ENCODE results near the gene KCTD19.

KCTD19 gene

DNA sequence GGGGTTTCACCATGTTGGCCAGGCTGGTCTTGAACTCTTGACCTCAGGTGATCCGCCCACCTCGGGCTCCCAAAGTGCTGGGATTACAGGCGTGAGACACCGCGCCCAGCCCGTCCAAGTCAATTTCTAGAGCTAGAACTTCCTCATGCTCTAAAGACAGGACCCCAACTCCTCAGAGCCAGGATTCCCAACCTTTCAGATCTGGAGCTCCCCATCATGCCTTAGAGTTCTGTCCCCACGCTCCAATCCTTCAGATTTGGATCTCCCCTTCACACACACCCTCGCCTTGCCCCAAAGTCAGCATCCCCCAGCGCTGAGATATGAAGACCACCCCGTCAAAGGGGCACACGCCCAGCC lies 448 bp downstream of the KCTD19 start:
- DNase-seq (ENCODE audit: low spot score): no peak

DNA sequence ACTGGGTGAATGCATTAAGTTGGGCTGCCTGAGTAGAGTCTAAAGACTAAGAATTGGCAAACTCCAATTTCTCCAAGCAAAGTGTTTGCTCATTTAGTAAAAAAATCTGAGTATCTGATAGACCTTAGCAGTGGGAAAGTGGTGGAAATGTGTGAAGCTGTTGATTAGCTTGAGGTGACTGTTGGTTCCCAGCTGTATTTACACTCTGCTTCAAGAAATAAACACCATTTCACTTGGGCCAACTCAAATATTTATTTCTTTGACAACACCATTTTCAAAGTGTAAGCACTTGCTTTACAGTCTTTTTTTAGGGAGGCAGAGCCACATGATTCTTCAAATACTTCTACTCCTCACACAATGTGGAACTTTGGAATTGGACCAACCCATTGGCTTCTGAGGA lies 8.7 kb downstream of the KCTD19 start:
- no peak for DNase-seq (ENCODE audit: low spot score)

DNA sequence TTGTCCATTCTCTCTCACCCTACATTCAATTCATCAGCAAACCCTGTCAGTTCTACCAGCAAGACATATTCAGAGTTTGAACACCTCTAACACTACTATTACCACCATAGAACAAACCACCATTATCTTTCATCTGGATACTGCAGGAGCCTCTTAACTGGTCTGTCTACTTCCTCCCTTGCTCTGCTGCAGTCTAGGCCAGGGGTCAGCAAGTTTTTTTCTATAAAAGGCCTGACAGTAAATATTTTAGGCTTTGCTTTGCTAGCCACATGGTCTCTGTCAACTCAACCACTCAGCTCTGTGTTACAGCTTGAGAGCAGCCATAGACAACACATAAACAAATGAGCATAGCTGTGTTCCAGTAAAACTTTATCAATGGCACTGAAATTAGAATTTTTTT lies 13.8 kb downstream of the KCTD19 start:
- DNase-seq (ENCODE audit: low spot score): no peak

DNA sequence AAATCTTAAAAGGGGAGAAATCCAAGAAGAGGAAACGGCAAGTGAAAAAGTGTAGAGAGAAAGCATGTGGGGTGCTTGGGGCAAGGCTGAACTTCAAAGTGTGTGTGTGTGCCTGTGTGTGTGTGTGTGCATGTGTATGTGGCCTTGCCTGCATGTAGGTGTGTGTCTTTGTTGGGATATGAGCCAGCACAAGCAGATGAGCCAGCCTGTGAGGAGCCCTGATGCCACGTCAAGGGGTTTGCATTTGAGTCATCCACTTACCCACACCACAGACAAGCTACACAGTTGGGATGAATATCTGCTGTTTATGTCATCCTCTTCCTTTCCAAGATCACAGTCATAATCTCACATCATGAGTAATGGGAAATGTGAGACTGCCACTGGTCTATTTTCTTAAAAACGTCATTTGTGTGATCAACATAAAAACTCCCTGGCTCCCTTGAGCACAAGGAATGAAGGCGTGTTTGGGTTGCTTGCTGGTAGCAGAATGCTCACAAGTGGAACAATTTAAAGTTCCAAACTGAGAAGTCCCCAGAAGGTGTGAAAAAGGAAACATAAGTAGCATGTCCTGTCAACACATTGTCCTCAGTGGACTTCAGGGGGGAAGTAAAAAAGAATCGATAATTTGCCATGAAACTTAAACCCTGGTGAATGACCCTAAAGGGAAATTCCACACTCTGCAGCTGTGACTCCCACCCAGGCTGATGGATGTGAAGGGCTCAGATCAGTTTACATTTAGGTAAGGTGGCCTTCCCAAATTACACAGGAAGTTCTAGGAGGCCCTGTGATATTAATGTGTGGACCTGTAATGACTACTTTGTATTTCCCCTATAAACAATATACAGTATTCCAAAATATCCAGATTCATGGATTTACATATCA lies 14.7 kb downstream of the KCTD19 start:
- DNase-seq (ENCODE audit: low spot score): no peak

DNA sequence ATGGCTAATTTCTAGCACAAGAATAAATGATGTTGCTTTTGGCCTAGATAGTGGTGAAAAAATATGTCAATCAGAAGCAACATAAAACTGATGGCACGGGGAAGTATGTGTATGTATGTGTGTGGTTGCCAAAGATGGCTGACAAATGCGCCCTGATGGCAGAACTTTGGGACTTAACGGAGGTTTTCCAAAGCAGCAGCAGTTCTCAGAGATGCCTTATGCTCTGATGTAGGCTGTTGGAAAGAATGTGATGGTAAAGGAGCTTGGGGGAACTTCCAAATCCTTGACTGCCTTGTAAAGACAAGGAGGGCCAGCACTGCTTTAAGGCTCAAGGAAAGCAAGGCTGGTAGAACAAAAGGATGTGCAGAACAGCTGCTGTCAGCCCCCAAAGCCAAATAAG lies 16.0 kb downstream of the KCTD19 start:
- no peak for DNase-seq (ENCODE audit: low spot score)

DNA sequence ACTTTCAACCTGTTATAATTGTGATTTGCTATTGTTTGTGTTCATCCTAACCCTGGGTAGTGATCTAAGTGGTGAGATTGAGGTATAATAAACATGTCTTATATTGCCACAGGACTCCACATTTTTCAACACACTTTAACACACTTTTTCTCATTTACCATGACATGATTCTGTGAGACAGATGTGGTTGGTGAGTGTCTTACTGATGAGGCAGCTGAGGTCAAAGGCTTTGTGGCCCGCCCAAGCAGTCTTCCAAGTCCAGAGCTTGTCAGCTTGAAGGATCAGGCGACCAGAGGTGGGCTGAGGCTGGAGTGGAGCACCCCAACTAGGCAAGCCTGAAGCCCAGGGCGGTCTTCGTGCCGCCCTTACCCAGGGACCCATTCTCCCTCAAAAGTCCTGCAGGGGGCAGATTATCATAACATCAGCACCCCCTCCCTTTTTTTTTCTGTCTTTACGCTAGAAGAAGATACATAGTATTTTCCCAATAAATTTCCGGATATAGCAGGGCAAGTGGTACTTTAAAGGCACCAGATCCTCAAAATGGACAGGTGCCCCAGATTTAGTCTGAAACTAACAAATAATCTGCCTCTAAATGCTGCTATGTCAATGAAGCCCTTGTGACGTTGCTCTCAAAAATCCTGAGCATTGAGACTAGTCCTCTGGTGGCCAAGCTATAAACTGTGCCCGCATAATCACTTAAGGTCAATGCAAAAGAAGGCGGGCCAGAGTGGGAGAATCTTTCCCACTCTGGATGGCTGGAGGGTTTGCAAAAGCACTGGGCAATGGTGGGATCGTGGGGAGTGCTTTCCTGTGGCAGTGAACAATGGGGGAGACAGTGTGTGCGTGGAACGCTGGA lies 21.1 kb downstream of the KCTD19 start:
- DNase-seq (ENCODE audit: low spot score): no peak

DNA sequence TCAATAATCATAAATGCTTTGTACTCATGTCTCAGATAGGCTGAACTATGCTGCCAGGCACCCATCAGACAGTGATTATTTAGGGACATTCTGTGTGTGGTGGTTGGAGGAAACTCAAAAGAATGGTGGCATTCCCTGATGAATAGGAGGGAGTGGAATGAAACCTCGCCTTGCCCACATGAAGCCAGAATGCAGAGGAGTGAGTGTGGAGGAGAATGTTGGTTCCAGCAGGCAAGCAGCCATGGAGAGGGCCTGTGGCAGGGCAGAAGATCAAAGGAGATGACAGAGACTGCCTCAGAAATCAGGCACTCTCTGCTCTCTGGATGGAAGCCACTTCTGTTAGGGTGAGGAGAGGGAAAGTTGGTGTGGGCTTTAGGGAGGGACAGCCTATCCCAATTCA lies 22.5 kb downstream of the KCTD19 start:
- no peak for DNase-seq (ENCODE audit: low spot score)

DNA sequence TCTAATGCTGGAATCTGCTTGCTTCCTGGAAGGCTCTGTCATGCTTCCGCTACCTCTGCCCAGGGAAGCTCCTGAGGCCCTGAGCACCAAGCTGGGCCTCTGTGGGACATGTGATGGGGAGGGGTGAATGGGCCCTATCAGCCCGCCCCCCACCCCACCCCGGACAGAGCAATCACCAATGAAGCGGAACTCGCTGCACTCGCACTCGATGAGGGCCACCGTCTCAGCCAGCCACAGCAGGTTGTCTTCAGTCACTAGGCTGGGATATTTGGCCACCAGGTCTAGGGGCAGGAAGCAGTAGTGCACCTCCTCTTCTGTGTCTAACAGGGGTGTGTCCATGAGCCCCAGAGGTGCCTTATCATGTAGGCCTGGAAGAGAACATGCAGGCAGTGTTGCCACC lies 23.6 kb downstream of the KCTD19 start:
- DNase-seq (ENCODE audit: low spot score): no peak

DNA sequence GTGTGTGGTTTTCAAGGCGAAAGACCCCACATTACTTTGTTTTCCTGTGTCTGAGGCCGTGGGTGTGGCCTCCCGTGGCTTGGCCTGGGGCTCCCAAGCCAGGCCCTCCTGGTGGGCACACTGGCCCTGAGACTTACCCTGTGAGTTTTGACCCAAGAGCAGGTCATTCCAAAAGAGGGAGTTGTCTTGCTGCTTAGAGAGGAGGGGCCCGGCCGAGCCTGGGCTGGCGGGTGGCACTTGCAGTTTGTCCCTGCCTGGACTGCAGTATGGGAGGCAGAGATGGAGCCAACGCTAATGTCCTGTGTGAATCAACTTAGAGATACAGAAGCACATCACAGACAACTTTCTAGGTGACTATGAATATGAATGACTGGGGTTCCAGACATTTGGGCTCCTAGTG lies 24.5 kb downstream of the KCTD19 start:
- no peak for DNase-seq (ENCODE audit: low spot score)

DNA sequence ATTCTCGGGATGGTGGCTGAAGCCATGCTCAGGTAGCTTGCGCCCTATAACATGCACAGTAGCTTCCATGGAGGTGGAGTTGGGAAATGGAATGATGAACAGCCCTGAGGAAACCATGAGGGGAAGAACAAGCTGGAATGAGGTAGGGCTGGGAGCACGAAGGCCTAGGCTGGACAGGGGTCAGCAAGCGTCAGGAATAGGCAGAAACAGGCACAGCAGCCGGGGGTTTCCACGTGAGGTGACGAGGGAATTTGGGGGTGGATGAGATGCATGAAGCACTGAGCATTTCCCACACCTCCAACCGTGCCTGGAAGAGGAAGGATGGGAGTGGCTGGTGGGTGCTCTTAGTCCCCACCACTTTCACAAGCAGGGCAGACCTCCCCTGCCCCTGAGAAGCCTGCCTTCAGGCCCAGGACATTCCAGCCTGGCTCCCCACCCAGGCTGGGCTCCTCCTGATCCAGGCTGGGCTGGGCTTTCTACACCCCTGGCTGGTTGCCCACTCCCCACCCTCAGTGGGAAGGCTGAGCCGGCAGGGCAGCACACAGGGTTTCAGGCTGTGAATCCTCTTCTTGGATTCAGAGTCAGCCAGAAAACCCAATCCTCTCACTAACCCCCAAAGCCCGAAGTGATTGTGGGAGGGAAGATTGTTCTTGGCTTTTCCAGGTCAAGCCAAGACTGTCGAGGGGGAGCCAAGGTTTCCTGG lies 25.3 kb downstream of the KCTD19 start:
- DNase-seq (ENCODE audit: low spot score): no peak

DNA sequence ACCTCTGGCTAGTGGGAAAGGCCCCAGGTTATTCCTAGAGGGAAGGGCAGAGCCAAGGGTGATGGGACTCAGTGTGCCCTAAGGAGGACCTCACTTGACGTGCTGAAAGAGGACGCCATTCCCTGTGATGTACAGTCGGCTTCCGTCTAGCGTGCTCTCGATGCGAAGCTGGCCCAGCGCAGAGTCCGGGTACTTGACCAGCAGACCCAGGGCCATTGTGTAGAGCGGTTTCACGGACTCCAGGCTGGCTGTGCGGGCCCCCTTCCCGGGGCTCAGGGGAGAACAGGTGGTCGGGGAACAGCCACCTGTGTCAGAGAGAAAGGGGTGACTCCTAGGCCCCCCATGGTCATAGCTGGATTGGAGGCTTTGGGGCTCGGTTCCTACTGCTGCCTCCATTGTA lies 27.3 kb downstream of the KCTD19 start:
- no peak for DNase-seq (ENCODE audit: low spot score)

DNA sequence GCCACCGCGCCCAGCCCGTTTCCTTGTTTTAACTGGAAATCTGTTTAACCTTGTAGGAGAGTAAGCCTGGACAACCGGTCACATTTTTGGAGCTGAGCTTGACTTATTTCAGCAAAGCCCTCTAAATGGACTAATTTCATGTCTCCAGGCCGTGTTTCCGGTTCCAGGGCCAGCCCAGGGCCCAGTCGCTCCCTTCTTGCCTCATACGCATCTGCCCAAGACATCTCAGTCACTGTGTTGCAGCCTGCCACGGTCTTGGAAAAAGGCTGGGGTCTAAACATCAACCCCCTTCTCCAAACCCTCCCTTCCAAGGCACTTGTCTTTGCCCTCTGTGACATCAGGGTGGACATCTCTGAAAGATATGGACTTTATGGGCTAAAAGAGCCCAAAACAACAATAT lies 28.3 kb downstream of the KCTD19 start:
- DNase-seq (ENCODE audit: low spot score): no peak

DNA sequence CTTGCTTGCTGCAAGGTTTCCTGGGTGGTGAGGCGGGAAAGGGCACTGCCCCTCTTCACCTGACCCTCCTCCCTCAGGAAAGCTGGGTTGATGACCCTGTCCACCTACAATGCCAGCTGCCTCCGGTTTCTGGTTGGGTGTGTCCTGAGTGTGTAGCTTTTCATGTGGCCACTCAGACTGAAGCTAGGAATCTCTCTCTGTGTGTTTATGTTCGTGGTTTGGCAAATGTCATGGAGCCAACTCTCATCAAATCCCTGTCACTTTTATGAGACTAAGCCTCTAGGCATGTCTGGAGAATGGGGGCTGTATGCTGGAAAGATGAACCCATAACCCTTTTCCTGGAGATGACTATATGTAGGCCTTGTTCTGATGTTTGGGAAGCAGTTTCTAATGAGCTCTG lies 30.1 kb downstream of the KCTD19 start:
- DNase-seq (ENCODE audit: low spot score): no peak

DNA sequence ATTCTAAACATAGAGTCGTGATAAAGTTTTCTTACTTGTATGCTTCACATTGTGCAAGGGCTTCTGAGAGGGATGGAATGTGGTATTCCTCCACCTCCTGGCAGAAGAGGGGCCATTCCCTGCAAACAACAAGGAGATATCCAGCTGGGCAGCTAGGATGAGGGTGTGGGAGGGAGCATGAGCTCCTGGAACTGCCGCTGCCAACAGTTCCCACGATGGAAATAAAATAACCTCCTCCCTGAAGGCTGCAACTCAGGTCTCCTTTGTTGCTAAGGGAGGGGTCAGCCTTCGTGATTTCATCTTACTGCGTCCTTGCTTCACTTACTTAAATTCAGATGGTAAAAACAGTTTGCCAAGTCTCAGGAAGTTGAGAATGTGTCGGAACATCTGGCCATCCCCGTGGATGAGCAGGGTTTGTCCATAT lies 31.6 kb downstream of the KCTD19 start:
- no peak for DNase-seq (ENCODE audit: low spot score)

DNA sequence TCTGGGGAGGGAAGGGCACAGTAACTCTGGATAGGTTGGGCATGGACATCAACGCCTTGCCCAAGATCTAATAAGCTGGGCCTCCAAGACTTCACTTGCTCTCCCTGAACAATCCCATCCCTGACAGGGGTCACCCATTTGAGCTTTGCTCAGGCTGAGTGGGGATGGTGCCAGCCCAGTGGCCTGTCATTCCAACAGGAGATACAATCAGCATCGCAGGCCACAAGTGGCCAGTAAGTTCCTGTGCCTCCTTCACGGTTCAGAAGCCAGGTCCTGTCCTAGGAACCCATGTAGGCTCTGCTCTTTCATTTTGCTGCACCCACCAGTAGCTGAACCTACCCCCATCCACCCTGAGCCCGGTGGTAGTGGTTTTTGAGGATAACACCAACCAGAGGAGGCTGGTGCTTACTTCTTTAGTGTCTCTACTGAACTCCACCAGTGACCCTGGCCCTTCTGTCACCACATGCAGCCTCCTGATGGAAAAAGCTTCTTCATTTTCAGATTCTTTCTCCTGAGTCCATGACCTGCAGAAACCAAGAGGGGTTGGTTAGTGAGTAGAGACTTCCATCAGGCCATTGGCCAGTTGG lies 32.3 kb downstream of the KCTD19 start:
- no peak for DNase-seq (ENCODE audit: low spot score)

DNA sequence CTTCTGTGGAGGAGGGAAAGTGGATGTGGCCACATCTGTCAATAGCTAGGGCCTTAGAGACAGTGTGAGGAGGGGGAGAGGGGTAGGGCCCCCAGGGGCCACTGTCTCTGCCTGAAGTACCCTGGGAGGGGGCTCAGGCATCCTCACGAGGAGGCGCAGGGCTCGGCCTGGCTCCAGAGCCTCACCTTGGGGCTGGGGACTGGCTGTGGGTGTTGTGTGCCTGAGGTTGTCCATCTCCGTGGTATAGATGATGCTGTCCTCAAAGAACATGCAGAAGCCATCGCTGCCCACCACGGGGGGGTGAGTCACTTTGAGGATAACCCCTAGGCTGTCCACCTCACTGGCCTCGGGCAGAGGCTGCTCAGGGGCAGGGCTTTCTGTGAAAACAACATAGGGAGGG lies 35.1 kb downstream of the KCTD19 start:
- no peak for DNase-seq (ENCODE audit: low spot score)

DNA sequence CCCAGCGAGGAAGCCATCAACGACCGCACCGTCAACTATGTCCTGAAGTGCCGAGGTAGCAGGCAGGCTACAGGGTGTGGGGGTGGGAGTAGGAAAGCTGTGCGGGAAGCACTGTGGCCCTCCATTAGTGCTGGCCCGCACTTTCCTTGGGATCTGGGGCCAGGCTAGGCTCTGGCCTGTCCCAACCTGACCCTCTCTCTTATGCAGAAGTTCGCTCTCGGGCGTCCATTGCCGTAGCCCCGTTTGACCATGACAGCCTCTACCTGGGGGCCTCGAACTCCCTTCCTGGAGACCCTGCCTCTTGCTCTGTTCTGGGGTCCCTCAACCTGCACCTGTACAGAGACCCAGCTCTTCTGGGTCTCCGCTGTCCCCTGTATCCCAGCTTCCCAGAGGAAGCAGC lies 38.6 kb downstream of the KCTD19 start:
- DNase-seq (ENCODE audit: low spot score): no peak

DNA sequence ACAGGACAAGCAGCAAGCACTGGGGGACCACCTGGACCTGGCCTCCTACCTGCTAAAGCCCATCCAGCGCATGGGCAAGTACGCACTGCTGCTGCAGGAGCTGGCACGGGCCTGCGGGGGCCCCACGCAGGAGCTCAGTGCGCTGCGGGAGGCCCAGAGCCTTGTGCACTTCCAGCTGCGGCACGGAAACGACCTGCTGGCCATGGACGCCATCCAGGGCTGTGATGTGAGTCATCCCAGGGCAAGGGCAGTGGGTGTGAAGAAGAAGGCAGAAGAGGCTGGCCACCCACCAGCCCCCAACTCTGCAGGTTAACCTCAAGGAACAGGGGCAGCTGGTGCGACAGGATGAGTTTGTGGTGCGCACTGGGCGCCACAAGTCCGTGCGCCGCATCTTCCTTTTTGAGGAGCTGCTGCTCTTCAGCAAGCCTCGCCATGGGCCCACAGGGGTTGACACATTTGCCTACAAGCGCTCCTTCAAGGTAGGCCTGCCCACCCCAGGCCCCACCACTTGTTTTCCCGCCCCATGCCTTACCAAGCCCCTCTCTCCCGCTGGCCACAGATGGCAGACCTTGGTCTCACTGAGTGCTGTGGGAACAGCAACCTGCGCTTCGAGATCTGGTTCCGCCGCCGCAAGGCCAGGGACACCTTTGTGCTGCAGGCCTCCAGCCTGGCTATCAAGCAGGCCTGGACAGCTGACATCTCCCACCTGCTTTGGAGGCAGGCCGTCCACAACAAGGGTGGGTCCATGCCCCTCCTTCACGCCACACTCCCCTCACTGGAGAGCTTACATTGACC lies 39.9 kb downstream of the KCTD19 start:
- DNase-seq (ENCODE audit: low spot score): no peak

DNA sequence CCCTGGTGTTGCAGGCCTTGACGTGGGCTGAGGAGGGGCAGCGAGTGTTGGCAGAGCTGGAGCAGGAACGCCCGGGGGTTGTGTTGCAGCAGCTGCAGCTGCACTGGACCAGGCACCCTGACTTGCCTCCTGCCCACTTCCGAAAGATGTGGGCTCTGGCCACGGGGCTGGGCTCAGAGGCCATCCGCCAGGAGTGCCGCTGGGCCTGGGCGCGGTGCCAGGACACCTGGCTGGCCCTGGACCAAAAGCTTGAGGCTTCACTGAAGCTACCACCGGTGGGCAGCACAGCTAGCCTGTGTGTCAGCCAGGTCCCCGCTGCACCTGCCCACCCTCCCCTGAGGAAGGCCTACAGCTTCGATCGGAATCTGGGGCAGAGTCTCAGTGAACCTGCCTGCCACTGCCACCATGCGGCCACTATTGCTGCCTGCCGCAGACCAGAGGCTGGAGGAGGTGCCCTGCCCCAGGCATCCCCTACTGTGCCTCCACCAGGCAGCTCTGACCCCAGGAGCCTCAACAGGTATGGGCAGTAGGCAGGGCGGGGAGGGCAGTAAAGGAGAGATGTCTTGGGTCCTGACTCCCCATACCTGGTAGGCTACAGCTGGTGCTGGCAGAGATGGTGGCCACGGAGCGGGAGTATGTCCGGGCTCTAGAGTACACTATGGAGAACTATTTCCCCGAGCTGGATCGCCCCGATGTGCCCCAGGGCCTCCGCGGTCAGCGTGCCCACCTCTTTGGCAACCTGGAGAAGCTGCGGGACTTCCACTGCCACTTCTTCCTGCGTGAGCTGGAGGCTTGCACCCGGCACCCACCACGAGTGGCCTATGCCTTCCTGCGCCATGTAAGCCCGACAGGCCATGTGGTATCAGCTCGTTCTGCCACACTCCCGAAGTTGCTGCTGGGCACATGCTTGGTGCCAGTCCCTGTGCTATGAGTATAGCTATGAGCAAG lies 41.6 kb downstream of the KCTD19 start:
- DNase-seq (ENCODE audit: low spot score): peak; percentile 50

All from SK-N-DZ (cell line).